Activated CD4-positive, alpha-beta T cell treated with anti-CD3 and anti-CD28 coated beads for 24 hours (primary cell): ENCODE data around the gene GNA15.
A peak's percentile ranks its signal among the peaks of the same experiment; 100 is the strongest.

ENCODE experiments used
- DNase-seq, 2 donors: peaks; one replicate each; pipeline ENCODE4 v3.0.0-alpha.2; 2020; ENCODE audit warnings: low read depth in 2 of 2

Gene GNA15

GRCh38 chr19:3121396-3121795 lies 14.4 kb upstream of the GNA15 start:
- DNase-seq = no peak

GRCh38 chr19:3121821-3122511 lies 13.9 kb upstream of the GNA15 start:
- no peak for DNase-seq

GRCh38 chr19:3122512-3122870 lies 13.3 kb upstream of the GNA15 start:
- DNase-seq = no peak

DNA sequence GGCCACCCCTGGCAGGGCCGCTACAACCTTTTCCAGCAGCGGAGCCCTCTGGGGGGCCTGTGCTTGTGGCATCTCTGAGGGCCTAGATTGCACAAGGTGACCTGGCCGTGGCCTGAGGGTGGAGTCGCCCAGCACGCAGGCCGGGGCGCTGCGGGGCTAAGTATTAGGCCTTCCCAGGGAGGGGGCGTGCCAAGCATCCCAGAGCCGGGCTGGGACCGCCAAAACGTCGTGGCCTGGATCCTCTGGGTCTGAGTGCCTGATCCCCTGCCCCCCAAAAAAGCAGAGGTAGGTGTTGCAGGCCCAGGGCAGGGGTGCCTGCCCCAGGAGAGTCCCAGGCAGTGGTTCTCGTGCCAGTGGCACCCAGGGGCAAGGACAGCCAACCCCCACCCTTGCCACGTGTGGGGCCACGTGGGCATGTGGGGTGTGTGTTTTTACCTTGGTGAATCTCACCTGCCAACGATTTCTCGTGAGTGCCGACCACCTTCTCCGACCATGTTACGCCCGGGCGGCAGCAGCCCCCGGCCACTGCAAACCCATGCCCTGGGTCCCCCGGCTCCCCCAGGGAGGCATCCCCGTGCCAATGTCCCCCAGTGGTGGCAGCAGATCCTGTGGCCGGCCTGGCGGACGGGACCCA lies 12.6 kb upstream of the GNA15 start:
- no peak for DNase-seq

GRCh38 chr19:3123956-3124355 lies 11.9 kb upstream of the GNA15 start:
- no peak for DNase-seq

DNA sequence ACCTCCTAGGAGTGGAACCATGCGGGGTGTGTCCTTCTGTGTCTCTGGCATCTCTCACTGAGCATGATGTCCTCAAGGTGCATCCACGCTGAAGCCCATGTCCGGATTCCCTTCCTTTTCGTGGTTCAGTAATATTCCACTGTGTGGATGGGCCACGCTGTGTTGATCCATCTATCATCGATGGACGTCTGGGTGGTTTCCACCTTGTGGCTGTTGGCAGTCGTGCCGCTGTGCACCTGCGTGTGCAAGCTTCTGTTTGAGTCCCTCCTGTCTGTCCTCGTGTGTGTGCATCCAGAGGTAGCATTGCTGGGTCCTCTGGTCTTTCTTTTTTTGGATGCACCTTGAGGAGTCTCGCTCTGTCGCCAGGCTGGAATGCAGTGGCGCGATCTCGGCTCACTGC lies 11.2 kb upstream of the GNA15 start:
- no peak for DNase-seq

DNA sequence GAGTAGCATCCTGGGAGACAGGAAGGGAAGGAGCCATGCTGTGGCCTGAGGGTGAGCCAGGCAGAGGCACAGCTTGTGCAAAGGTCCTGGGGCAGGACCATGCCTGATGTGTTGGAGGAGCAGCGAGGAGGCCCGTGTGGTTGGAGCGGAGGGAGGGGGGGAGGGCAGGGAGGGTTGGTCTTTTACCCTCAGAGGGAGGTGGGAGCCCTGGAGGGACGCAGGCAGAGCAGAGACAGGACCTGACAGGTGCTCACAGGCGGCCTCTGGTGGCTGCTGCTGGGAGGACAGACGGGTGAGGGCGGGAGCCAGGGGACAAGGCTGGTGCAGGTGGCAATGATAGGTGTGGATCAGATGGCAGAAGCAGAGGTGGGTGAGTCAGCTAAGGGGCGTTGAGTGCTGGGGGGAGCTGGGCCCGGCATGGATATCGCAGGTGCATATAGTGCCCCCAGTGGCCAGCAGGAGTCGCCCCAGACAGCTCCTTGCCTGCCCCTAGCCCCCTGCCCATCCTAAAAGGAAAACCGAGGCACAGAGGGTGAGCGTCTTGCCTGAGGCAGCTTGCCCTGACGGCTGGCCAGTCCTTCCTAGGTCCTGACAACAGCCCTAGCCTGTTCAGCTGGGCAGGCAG lies 9.8 kb upstream of the GNA15 start:
- peak; percentile 73 to 74 for DNase-seq

- DNase-seq = no peak
These were observed 6.7 kb upstream of the GNA15 start for GRCh38 chr19:3129112-3129511.

DNA sequence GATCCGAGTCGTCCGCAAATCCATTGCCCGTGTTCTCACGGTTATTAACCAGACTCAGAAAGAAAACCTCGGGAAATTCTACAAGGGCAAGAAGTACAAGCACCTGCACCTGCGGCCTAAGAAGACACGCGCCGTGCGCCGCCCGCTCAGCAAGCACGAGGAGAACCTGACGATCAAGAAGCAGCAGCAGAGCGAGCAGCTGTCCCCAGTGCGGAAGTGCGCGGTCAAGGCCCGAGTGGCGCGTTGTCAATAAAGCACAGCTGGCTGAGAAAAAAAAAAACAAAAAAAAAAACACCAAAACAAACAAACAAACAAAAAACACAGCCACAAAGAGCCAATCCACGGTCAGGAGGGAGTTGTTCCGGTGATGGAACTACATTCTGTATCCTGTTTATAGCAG lies 4.7 kb upstream of the GNA15 start:
- DNase-seq = no peak

DNA sequence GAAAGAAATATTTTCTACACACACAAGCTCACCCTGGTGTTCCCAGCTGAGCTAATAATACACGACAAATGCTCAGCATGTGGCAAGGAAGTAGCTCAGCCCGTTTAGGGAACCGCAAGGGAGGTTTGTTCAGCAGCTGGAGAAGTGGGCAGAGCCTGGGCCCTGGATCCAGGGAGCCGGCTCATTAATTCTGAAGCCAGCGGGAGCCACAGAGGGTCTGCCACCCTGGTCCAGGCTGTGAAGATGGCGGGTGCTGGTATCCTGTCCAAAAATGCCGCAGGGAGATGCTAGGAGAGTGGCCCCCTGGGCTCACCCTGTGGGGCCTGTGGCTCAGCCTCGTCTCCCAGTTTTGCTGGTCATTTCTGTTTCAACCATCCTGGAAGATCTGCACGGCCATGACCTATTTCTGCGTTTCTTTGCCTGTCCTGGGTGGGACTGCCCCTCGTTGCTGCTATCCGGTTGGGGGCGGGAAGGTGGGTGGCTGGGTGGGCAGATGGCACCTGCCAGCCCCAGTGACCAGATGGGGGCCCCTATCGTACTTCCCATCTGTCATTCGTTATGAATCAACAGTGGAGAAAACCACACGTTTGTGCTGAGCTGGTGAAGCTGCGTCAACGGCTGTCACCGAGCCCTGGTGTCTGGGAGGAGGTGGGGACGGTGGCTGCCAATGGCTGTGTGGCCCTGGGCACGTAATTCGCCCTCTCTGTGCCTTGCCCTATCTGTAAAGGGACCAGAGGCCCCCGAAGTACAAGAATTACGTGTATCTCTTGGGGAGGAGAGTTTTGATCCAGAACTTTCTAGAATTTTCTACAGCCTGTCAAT lies 2.7 kb upstream of the GNA15 start:
- peak; percentile 55 to 75 for DNase-seq

GRCh38 chr19:3133793-3134116 lies 2.1 kb upstream of the GNA15 start:
- DNase-seq = no peak

DNA sequence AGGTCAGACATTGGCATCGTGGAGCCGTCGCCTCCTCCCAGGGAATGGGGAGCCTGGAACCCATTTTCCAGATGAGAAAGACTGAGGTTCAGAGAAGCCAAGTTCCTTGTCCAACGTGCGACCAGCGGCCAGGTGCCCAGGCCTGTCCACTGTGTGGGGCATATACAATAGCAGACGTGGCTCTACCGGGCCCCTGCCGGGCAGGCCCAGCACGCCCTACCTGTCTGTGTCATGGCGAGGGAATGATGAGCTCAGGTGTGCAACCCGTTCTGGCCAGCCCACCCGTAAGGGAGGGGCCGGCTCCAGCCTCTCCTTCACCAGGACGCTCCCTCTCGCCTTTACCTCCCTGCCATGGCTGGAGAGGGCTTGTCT lies 837 bp downstream of the GNA15 start:
- DNase-seq = no peak

- DNase-seq = no peak
These were observed 1.3 kb downstream of the GNA15 start for GRCh38 chr19:3137119-3137518.

DNA sequence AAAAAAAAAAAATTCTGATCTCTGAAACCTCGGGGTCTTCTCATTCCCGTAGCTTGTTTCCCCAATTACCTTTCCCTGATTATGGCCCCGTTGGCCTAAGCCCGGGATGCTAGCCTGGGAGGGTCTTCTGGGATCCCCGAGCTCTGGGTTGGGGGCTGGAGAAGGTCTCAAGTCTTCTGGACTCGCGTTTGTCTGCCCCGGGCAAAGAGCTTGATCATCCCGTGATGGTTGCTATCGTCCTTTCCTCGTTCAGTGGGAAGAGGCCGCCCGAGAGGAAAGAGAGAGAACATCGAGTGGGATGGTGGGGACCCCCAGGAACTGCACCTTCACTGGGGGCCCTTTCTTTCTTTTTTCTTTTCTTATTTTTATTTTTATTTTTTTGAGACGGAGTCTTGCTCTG lies 2.4 kb downstream of the GNA15 start:
- DNase-seq = no peak

DNA sequence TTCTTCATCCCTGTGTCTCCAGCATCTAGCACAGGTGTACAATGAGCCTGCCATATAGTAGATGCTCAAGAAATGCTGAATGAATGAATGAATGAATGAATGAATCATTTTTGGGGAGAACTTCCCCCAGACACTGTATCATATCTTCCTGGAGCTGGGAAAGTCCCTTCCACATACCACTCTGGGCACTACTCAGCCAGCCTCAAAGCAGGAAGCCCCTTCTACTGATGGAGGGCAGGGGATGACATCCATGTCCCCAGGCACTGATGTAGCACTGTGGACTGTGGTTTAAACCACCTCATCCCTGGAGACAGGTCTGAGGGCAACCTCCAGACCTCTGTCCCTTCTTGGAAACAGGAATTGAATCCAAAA lies 4.8 kb downstream of the GNA15 start:
- DNase-seq = no peak

GRCh38 chr19:3142292-3142670 lies 6.4 kb downstream of the GNA15 start:
- peak in 1 of 2 donors; percentile 40 for DNase-seq

GRCh38 chr19:3142781-3143337 lies 7.0 kb downstream of the GNA15 start:
- DNase-seq = no peak

- no peak for DNase-seq
These were observed 10.3 kb downstream of the GNA15 start for GRCh38 chr19:3145909-3146676.

GRCh38 chr19:3146677-3147100 lies 10.9 kb downstream of the GNA15 start:
- peak; percentile 61 to 64 for DNase-seq

- no peak for DNase-seq
These were observed 12.7 kb downstream of the GNA15 start for GRCh38 chr19:3148503-3148902.

DNA sequence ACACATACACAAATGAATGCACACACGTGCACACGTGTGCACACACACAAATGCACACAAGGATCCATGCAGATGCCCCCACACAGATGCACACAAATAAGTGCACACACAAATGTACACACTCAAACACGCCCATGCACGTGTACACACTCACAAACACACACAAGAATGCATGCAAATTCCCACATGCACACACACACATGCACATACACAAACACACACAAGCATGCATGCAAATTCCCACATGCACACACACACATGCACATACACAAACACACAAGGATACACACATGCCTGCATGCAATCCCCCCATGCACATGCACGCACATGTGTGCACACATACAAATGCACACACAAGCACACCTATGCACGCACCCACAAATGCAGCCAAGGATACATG lies 13.3 kb downstream of the GNA15 start:
- DNase-seq = no peak
